T-helper 22 cell (primary cell): ENCODE data around the gene FAM227B.
"Not testable (repeated sequence)": the region's sequence is repeated elsewhere in the genome, so short reads cannot be mapped to it uniquely, and the experiment has no call there.

Experiments used
- DNase-seq: peaks from one replicate; pipeline ENCODE4 v3.0.0-alpha.2; 2020; ENCODE audit warnings: low read depth

Gene FAM227B

DNA sequence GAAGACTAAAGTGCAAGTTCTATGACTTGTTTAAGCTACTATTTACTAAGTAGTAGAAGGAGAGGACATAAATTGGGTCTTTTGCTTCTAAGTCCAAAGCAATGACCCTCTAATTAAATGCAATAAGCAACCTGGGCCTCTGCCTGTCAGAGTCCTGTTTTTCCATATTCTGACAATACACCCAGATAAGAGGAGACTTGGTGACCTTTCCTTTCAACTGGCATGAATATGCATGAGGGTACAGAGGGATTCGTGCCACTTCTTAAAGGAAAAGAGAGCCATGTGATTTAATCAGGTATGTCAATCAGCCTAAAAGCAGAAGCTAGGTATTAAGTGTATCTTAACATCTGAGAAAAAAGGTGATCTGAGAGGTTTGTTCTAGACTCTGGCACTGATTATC is 248.3 kb downstream of the FAM227B start:
- DNase-seq, result no peak

DNA sequence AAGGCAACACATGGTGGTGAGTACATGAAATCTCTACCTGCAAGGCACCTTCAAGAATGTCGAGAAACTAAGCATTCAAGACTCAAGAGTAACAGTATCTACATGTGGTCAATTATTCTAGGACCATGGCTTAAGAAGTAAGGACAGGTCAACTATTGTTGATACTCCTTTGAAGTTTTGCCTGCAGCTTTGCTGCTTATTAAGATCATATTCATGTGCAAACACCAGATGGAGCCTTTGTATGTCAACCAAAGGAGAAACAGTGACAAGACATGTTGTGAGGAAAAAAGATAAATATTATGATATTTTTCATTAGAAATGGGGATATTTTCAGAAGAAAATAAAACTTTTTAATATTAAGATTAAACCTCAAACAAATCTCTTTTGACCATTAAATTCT is 249.8 kb downstream of the FAM227B start:
- DNase-seq, result no peak

DNA sequence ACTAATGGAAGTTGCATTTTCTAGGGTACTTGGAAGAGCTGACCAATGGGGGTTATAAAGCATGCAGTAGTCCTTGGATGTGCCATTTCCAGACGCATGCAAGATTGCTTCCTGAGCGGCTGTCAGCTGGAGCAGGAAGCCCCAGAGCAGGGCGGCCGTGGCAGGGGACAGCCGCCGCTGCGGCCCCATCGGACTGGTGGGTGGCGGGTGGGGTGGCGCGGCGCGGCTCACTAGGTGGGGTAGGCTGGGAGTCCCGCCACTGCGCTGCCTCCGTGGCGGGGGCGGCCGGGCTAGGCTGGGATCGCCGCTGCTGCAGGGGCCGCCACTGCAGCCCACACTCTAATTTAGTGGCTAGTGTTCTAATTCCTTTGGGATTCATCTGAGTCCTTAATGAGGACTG is 254.1 kb downstream of the FAM227B start:
- no peak for DNase-seq

DNA sequence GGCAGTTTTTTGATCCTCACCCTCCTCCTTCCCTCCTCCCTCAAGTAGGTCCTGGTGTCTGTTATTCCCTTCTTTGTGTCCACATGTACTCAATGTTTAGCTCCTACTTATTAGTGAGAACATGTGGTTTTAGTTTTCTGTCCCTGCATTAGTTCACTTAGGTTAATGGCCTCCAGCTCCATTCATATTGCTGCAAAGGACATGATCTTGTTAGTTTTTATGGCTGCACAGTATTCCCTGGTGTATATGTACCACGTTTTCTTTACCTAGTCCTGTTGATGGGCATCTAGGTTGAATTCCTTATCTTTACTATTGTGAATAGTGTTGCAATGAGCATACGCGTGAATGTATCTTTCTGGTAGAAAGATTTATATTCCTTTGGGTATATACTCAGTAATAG is 259.2 kb downstream of the FAM227B start:
- no peak for DNase-seq

DNA sequence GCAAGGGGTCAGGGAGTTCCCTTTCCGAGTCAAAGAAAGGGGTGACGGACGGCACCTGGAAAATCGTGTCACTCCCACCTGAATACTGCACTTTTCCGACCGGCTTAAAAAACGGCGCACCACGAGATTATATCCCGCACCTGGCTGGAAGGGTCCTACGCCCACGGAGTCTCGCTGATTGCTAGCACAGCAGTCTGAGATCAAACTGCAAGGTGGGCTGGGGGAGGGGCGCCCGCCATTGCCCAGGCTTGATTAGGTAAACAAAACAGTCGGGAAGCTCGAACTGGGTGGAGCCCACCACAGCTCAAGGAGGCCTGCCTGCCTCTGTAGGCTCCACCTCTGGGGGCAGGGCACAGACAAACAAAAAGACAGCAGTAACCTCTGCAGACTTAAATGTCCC is 266.2 kb downstream of the FAM227B start:
- DNase-seq, result not testable (repeated sequence)

DNA sequence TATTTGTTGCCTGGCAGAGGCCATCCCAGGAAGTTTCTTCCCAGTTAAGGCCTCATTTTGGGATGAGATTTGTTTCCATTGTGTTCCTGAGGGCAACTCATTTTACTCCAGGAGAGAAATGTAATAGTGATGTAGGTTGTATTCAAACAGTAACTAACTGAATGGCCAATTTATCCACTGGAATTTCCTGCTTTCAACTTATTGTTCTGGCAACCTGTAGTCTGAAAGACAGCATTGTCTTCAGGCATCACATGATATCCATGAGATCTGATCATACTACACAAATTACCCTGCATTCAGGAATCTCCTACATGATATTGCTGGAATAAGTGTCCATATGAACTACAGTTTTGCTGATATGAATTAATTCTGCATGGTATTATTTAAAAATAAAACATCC is 277.1 kb downstream of the FAM227B start:
- DNase-seq, result no peak

DNA sequence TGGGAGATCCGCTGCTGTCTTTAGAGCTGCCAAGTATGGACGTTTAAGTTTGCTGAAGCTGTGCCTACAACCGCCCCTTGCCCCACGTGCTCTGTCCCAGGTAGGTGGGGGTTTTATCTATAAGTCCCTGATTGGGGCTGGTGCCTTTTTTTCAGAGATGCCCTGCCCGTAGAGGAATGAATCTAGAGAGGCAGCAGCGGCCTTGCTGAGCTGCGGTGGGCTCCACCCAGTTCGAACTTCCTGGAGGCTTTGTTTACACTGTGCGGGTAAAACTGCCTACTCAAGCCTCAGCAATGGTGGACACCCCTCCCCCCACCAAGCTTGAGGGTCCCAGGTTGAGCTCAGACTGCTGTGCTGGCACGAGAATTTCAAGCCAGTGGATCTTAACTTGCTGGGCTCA is 281.0 kb downstream of the FAM227B start:
- no peak for DNase-seq

DNA sequence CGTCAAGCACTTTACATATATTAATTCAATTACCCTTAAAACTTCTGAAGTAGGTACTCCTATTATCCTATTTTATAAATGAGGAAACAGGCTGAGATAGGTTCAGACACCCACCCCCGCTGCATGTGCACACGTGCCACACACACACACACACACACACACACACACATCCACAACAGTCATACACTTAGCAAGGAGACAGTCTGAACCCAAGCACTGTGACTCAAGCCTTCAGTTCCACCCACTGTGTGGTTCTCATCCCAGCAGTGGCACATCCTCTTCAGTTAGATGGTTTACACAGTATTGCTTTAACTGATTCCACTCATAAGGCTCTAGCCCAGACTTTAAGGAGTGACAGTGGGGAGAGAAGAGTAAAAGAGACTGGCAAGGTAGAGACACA is 288.7 kb downstream of the FAM227B start:
- DNase-seq, result no peak

DNA sequence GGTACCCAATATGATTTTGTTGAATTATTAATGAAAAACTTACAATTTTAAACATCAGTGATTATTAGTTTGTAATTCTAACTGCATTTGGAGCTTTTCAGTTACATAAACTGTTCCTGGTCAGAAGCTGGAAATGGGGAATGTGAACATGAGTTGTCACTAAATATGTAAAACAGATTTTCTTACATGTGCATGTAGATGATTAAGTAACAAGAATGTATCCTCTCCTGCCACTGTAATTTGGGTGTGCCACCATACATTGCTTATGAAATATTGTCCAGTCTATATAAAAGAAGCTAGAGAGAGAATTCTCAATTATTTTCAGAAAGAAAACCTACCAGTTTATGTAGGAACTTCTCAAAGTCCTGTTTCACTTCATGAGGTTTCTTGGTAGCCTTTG is 289.2 kb downstream of the FAM227B start:
- DNase-seq, result no peak

DNA sequence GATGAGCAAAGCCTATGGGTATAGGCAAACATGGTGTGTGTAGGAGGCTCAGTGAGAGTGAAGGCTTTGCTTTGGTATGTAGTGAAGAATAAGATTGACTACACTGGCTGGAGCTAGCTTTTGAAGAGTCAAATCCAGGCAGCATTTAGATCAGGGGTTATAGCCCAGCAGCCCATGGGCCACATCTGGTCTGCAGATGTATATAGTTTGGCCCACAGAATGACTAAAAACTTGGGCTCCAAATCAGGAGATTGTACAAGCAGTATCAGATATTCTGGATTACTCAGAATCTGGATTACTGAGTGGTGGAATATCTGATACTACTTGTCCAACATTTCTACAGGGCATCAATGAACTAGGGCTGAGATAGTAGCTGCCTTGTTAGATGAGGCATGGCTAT is 290.5 kb downstream of the FAM227B start:
- no peak for DNase-seq

DNA sequence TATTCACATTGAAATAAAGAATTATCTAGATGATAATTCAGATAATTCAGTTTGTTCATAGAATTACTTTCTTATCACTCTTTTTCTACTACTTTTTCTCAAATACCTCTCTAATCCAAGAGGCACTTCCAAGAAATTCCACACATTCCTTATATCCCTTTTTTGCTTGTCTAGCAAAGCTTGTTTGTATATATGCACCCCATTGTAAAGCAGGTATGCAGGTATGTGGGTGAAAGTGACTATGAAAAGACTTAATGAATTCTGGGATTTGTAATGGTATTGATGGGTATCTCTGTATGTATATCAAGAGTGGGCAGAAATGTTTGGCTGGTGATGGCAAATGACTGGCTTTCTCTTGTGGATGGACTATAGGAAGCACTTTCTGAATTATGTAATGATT is 291.7 kb downstream of the FAM227B start:
- DNase-seq, result no peak

DNA sequence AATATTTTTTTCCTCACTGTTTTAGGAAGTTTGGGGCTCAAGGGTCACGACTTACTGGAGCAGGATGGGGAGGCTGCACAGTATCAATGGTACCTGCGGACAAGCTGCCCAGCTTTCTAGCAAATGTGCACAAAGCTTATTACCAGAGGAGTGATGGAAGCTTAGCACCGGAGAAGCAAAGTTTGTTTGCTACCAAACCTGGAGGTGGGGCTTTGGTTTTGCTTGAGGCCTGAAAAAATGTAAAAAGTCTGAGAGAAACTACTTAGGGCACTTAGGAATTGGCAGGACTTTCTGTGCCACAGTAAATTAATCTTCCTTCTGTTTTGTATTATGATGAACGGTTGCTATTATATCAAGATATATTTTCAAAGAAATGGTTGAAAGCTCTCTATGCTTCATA is 292.7 kb downstream of the FAM227B start:
- no peak for DNase-seq

DNA sequence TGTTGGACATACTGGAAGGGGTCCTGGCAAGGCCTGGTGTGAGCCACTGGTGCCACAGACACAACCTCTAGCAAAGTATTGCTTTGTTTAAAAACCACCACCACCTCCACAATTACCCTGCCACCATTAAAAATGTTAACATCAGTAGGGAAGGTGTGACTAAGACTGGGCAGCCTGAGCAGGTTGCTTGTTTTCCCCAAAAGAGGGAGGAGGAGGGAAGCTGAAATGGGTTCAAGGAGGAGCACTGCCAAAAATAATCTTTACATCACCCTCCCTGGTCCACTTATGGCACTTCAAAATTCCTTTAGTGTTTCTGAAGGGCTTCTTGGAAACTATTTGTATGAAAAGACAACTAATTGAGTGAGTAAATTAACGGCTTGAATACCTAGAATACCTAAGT is 297.4 kb downstream of the FAM227B start:
- no peak for DNase-seq

DNA sequence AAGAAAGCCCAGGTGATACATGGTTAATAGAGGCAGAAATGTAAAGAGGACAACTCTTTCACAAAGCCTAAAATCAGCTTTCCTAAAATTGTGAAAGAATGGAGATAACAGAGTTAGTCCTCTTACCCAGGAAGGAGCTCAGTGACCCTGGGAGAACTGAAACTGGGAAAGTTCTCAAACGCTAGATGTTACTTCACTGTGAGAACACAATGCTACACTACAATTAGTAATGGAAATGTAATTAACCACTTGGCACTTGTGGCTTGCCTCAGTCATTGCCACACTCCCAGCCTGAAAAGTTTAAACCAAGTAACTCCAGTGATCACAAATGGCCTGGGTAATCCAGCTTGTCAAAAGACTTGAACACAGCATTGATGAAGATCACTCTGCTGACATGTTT is 300.3 kb downstream of the FAM227B start:
- no peak for DNase-seq

DNA sequence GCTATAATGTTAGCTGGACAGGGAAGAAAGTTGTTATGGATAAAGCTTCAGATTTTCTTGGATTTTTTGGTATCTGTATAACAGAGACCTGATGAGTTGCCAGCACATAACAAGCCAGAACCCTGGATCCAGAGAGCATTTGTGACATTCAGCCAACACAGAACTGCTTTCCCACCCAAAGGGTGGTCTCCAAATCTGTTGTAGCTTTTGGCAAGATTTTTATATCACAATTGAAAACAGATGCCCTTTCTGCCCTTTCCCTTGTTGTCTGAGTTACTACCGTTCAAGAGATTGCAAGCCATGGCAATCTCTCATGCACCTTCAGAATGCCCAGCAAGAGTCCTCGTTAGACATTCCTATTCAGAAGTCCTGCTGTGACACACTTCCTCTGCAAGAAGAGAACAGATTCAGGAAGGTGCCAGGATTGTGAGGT is 305.2 kb downstream of the FAM227B start:
- no peak for DNase-seq

DNA sequence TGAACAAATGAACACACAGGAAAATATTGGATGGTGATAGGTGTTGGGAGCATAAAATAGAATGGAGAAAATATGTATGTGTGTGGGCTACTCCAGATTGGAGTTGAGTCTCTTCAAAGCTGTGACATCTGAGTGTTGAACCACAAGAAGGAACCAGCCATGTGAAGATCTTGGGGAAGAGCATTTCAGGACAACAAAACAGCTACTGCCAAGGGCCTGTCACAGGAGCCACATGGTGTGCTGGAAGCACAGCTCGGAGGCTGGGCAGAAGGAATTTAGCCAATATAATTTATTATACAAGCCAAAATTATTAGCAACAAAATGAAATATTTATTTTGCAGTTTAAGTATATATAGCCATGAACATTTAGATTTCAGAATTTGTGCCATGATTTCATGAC is 305.9 kb downstream of the FAM227B start:
- no peak for DNase-seq

DNA sequence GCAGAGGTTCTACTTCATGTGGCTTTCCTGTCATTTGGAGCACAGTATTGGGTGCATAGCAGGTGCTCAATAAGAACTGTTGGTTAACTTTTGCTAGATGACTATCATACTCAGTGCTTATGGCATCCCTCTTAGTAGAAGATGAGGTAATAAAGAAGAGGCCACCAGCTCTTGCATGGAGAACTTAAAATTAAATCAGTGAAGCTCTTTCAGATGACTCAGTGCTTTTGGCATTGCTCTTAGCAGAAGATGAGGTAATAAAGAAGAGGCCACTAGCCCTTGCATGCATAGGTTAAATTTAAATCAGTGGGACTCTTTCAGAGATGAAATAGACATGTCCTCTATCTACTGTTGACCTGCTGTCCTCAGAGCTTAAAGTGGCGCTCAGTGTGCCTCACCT is 307.0 kb downstream of the FAM227B start:
- no peak for DNase-seq

DNA sequence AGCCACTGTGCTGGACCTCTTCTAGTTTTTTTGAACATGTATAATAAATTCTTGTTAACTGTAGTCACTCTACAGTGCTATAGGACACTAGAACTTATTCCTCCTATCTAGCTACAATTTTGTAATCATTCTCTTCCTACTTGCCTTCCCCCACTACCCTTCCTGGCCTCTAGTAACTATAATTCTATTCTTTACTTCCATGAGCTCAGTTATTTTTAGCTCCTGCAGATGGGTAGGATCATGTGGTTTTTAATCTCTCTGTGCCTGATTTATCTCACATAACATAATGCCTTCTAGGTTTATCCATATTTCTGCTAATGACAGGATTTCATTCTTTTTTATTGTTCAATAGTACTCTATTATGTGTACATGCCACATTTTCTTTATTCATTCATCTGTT is 310.7 kb downstream of the FAM227B start:
- DNase-seq, result no peak

DNA sequence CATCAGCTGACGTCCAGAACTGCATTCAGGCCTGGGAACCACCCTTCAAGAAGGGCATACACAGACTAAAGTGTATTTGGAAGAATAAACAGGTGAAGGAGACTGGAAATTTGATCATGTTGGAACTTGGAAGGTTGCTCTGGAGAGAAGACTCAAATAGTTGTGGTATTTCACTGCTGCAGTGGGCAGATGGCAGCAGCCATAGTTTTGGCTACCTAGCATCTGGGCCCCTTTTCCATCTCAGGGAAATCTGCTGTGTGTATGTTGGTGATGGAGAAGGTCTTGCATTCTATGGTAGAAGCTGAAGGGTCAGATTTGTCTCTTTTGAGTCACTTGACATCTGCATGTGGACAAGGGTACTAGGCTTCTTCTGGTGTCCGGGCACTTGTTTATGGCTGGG is 311.9 kb downstream of the FAM227B start:
- DNase-seq, result no peak

DNA sequence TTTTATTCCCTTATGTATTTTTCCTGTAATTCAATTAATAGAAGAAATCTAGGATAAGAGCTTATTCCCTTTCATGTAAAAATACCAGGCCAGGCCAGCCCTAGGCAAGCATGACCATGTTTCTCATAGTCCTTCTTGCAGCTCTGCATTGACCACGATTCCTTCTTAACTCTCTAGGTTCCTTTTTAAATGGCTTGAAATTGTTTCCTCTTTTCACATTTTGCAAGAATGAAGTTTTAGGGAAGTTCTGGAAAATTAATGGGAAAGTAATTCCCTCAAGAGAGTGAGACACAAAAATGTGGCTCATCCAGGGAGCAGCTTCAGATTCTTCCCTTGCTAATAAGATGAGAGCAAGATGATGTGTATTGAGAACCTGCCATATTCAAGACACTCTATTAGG is 314.1 kb downstream of the FAM227B start:
- DNase-seq, result no peak

DNA sequence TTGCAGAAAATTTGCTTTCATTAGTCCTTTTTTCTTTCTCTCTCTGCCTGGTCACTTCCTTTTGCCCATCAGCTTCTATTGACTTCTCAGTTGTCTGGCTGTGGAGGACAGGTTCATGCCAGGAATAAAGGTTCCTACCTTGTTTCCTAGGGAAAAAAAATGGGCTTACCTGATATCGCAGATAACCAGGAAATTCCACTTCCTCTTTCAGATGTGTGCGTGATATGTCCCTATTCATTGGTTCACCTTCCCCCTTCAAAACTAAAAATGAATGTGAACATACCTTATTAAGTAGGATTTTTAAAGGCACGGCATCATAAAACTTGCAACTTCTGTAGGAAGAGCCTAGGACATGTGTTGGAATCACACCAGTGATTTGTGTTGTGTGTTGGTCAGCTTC is 317.6 kb downstream of the FAM227B start:
- no peak for DNase-seq

DNA sequence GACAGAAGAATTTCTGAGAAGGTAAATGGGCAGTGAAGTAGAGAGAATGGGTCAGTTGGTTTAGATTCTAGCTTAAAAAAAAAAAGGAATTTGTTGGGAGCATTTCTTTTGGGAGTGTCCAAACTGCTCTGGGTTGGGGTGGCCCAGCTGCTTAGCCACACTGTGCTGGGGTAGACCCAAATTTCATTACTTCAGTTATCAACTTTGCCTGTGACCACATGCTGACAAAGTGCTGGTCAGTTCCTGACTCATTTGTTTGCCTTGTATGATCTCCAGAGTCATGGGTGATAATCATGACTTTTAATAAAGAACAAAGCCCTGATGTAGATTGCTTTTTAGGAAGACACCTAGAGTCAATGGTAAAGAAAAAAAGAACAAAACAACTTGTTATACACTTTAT is 319.1 kb downstream of the FAM227B start:
- no peak for DNase-seq

DNA sequence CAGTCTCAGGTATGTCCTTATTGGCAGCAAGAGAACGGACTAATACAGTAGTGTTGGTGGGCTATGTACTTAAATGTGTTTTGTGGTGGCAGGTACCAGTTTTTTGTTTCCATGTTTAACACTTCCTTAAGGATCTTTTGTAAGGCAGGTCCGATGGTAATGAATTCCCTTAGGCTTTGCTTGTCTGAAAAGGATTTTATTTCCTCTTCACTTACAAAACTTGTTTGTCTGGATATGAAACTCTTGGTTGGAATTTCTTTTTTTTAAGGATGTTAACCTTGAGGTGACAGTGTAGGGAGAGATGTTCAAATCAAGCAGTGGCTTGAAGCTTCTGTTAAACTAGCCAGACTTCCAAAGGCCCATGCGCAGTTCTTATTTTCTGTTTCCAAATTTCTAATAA is 319.8 kb downstream of the FAM227B start:
- no peak for DNase-seq

DNA sequence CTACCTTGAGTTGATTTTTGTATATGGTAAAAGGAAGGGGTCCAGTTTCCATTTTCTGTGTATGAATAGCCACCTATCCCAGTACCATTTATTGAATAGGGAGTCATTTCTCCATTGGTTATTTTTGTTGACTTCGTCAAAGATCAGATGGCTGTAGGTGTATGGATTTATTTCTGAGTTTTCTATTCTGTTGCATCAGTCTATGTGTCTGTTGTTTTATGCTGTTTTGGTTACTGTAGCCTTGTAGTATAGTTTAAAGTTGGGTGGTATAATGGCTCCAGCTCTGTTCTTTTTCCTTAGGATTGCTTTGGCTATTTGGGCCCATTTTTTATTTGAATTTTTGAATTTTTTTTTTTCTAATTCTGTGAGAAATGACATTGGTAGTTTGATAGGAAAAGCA is 323.0 kb downstream of the FAM227B start:
- no peak for DNase-seq

DNA sequence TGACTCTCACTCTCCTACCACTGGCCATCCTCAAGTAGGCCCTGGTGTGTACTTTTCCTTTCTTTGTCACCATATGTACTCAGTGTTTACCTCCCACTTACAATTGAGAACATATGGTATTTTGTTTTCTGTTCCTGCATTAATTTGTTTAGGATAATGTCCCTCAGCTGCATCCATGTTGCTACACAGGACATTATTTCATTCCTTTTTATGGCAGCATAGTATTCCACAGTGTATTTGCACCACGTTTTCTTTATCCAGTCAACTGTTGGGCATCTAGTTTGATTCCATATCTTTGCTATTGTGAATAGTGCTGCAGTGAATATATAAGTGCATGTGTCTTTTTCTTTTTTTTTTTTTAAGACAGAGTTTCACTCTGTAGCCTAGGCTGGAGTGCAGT is 324.4 kb downstream of the FAM227B start:
- no peak for DNase-seq
